ENCODE data around the gene SIX1. TPM values are rescaled to one million over a fixed set of nuclear protein-coding genes. Genes with fewer than 3 reads are reported as not detected.

SIX1 gene
- total RNA-seq, 3 donors from 2014 or later (not counting 1 experiment from before 2014, with no cell fraction given): not detected

DNA sequence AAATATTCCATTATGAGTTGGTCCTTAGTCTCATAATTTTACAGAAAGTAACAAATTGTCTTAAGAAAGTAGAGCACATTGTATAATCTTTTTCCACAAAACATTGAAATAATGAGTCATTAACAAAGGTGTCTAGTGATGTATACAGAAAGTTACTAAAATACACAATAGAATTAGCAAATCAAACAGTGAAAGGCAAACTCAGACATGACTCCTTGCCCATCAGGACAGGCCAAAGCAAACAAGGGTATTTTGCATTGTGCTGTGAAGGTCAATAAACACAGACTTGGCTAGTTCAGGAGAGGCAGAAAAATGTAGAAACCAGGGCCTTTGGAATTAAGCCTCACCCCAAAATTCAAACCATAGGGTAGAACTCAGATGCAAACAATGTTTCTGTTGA, 37.6 kb upstream of the SIX1 start:
- Mint-ChIP-seq H3K9me3 (no peaks in the 10 kb centered on the region), H3K36me3 (no peaks in the 10 kb centered on the region), H3K4me3 (no peak overlapping the region), H3K4me1 (no peaks in the 10 kb centered on the region), H3K27me3 (ENCODE audit: low read depth in 2 of 2) (peaks cover 0 to 3% of the 10 kb centered on the region in 2 donors), H3K27ac (no peak overlapping the region)
- DNase-seq (no peak), ATAC-seq (no peak)
- Histone ChIP-seq H3K9me3 (ENCODE audit: control insufficient read depth, insufficient read depth, low read length) (no peaks in the 10 kb centered on the region), H3K36me3 (ENCODE audit: control insufficient read depth, insufficient read depth, low read length) (no peaks in the 10 kb centered on the region), H3K27me3 (ENCODE audit: control insufficient read depth, insufficient read depth, low read length) (no peaks in the 10 kb centered on the region), H3K27ac (ENCODE audit: low read length) (no peak overlapping the region), H3K4me3 (ENCODE audit: low read length) (no peak overlapping the region), H3K4me1 (ENCODE audit: control insufficient read depth, insufficient read depth, low read length) (no peaks in the 10 kb centered on the region)
- intact Hi-C loops (cut with micrococcal nuclease): no loop called here
- TF ChIP-seq, protein P1, sequence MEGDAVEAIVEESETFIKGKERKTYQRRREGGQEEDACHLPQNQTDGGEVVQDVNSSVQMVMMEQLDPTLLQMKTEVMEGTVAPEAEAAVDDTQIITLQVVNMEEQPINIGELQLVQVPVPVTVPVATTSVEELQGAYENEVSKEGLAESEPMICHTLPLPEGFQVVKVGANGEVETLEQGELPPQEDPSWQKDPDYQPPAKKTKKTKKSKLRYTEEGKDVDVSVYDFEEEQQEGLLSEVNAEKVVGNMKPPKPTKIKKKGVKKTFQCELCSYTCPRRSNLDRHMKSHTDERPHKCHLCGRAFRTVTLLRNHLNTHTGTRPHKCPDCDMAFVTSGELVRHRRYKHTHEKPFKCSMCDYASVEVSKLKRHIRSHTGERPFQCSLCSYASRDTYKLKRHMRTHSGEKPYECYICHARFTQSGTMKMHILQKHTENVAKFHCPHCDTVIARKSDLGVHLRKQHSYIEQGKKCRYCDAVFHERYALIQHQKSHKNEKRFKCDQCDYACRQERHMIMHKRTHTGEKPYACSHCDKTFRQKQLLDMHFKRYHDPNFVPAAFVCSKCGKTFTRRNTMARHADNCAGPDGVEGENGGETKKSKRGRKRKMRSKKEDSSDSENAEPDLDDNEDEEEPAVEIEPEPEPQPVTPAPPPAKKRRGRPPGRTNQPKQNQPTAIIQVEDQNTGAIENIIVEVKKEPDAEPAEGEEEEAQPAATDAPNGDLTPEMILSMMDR (IDR thresholded peaks at IDR 0.05): no peak

- no peaks in the 10 kb centered on the region for H3K9me3 Mint-ChIP-seq
- 80% methylated on average over 2 of the region's 2 CpGs for WGBS (ENCODE audit: insufficient coverage)
- intact Hi-C loops (cut with micrococcal nuclease): no loop called here
- no peak overlapping the region for H3K27ac Mint-ChIP-seq
- DNase-seq: no peak
- peaks cover 5 to 6% of the 10 kb centered on the region in 2 donors for H3K27me3 Mint-ChIP-seq (ENCODE audit: low read depth in 2 of 2)
- no peak overlapping the region for H3K4me3 ChIP-seq (ENCODE audit: low read length)
- no peaks in the 10 kb centered on the region for H3K9me3 ChIP-seq (ENCODE audit: control insufficient read depth, insufficient read depth, low read length)
- H3K4me1 Mint-ChIP-seq: no peaks in the 10 kb centered on the region
- no peak overlapping the region for H3K27ac ChIP-seq (ENCODE audit: low read length)
- H3K4me3 Mint-ChIP-seq: no peak overlapping the region
- no peaks in the 10 kb centered on the region for H3K4me1 ChIP-seq (ENCODE audit: control insufficient read depth, insufficient read depth, low read length)
- TF ChIP-seq, protein P1 (IDR thresholded peaks at IDR 0.05): no peak
- H3K27me3 ChIP-seq (ENCODE audit: control insufficient read depth, insufficient read depth, low read length): no peaks in the 10 kb centered on the region
- no peak for ATAC-seq
- no peaks in the 10 kb centered on the region for H3K36me3 ChIP-seq (ENCODE audit: control insufficient read depth, insufficient read depth, low read length)
- no peaks in the 10 kb centered on the region for H3K36me3 Mint-ChIP-seq
Observed at GRCh38 chr14:60684203-60684602, 34.9 kb upstream of the SIX1 start.

- no peak overlapping the region for H3K27ac Mint-ChIP-seq
- H3K27me3 Mint-ChIP-seq (ENCODE audit: low read depth in 2 of 2): peaks cover 9 to 17% of the 10 kb centered on the region in 2 donors
- H3K4me1 Mint-ChIP-seq: no peaks in the 10 kb centered on the region
- intact Hi-C loops (cut with micrococcal nuclease): no loop called here
- H3K27me3 ChIP-seq (ENCODE audit: control insufficient read depth, insufficient read depth, low read length): no peaks in the 10 kb centered on the region
- H3K4me1 ChIP-seq (ENCODE audit: control insufficient read depth, insufficient read depth, low read length): no peaks in the 10 kb centered on the region
- H3K36me3 Mint-ChIP-seq: no peaks in the 10 kb centered on the region
- DNase-seq (no peak), ATAC-seq (no peak)
- no peaks in the 10 kb centered on the region for H3K9me3 Mint-ChIP-seq
- H3K27ac ChIP-seq (ENCODE audit: low read length): no peak overlapping the region
- no peak overlapping the region for H3K4me3 ChIP-seq (ENCODE audit: low read length)
- no peaks in the 10 kb centered on the region for H3K36me3 ChIP-seq (ENCODE audit: control insufficient read depth, insufficient read depth, low read length)
- TF ChIP-seq, protein P1 (IDR thresholded peaks at IDR 0.05): no peak
- H3K4me3 Mint-ChIP-seq: no peak overlapping the region
- no peaks in the 10 kb centered on the region for H3K9me3 ChIP-seq (ENCODE audit: control insufficient read depth, insufficient read depth, low read length)
Observed at GRCh38 chr14:60681271-60681670, 32.0 kb upstream of the SIX1 start.

GRCh38 chr14:60680511-60680910, 31.2 kb upstream of the SIX1 start:
- intact Hi-C loops (cut with micrococcal nuclease): no loop called here
- DNase-seq (no peak), ATAC-seq (no peak)
- no peaks in the 10 kb centered on the region for H3K27me3 ChIP-seq (ENCODE audit: control insufficient read depth, insufficient read depth, low read length)
- no peak overlapping the region for H3K4me3 ChIP-seq (ENCODE audit: low read length)
- H3K36me3 Mint-ChIP-seq: no peaks in the 10 kb centered on the region
- no peaks in the 10 kb centered on the region for H3K4me1 ChIP-seq (ENCODE audit: control insufficient read depth, insufficient read depth, low read length)
- TF ChIP-seq, protein P1 (IDR thresholded peaks at IDR 0.05): no peak
- H3K27me3 Mint-ChIP-seq (ENCODE audit: low read depth in 2 of 2): peaks cover 9 to 25% of the 10 kb centered on the region in 2 donors
- no peak overlapping the region for H3K27ac Mint-ChIP-seq
- H3K27ac ChIP-seq (ENCODE audit: low read length): no peak overlapping the region
- 95% methylated on average over 2 of the region's 3 CpGs for WGBS (ENCODE audit: insufficient coverage)
- H3K9me3 ChIP-seq (ENCODE audit: control insufficient read depth, insufficient read depth, low read length): no peaks in the 10 kb centered on the region
- H3K4me1 Mint-ChIP-seq: no peaks in the 10 kb centered on the region
- no peak overlapping the region for H3K4me3 Mint-ChIP-seq
- H3K9me3 Mint-ChIP-seq: no peaks in the 10 kb centered on the region
- no peaks in the 10 kb centered on the region for H3K36me3 ChIP-seq (ENCODE audit: control insufficient read depth, insufficient read depth, low read length)
